ENCODE data around the gene LACTBL1.
A peak's percentile ranks its signal among the peaks of the same experiment; 100 is the strongest.
"Not testable (repeated sequence)": the region's sequence is repeated elsewhere in the genome, so short reads cannot be mapped to it uniquely, and the experiment has no call there.

Gene LACTBL1

DNA sequence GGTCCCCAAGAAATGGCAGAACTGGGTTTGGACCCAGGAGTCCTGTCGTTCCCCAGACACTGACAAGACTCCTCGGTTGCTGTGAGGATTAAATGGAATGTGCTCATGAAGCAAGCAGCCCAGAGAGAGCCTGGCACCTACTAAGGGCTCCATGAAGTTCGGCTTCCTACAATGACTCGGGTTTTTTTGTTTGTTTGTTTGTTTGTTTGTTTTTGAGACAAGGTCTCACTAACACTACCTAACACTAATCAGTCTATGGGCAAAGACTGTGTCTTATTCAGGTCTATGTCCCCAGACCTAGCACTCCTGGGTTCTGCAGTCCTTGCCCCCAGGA lies 3.4 kb upstream of the LACTBL1 start:
- DNase-seq = no peak

DNA sequence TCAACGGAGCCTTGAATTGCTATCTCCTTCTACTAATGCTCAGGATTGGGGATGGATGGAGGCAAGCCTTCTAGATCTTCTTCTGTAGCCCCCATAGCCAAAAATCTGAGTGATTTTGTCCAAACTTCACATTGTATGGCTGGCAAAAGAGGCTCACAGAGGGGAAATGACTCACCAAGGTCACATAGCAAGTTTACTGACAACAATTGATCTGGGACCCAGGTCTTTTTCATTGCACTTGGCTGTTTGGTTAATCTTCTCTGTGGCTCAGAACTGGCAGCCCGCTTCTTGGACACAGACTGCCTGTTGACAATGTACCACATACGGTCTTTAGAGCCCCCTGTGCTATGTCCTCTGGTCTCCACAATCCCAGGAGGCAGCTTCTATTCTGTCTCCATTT lies 3.0 kb upstream of the LACTBL1 start:
- DNase-seq = no peak

DNA sequence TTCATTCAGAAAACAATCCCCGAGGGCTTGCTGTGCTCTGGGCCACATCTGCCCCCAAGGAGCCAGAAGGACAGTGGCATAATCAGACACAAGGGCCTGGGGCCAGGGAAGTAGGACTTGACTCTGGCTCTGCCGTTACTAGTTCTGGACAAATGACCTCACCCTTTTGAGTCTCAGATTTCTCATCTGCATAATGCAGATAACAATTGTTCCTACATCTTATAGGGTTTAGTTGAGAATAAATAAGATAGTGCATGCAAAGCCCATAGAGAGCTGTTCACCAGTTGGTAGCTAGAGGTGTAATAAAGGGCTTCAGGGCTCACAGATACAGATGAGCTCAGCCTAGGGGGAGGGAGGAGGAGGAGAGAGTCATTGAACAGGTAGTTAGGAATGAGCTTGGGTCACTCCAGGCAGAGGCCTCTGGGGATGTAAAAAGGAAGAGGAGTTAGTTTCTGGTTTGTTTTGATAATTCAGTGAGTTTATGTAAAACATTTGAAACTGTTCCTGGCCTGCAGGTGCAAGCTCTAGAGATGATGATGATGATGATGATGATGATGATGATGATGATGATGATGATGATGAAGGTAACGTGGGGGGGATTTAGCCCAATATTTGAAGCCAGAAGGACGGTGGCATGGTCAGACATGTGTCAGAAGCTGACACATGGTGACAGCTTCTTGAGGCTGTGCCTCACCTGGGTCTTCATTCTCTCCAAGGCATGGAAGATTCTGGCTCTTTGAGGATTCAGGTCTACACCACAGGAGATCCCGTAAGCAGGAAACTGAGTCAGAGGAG lies 858 bp downstream of the LACTBL1 start:
- DNase-seq = peak in 1 of 2 experiments; percentile 19

DNA sequence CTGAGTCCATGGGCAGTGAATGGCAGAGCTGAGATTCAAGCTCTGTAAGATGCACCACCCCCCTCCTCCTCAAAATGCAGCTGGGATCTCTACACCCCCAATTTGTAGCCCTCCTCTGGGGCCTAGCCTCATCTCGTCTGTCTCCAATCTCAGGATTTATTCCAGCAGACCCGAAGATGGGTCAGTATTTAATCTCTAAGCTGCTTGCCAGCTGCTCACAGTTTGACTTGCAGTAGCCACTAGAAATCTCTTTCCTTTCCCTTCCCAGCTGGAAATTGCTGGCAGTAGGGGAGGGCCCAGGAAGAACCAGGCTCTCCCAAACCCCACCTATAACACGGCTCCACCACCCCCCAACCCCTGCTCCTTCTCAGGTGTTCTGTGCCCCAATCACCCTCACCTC lies 1.5 kb downstream of the LACTBL1 start:
- DNase-seq = no peak

DNA sequence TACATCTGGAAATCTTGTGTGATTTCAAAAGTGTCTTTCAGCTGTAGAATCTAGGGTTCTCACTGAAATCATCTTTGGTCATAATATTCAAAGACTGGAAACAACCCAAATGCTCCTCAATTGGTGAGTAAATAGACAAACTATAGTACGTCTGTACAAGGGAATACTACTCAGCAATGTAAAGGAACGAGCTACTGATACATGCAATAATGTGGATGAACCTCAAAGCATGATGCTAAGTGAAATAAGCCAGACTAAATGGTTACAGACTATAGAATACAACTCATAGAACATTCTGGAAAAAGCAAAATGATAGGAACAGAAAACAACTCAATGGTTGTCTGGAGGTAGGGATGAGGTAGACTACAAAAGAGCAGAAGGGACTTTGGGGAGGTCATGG lies 2.6 kb downstream of the LACTBL1 start:
- no peak for DNase-seq

DNA sequence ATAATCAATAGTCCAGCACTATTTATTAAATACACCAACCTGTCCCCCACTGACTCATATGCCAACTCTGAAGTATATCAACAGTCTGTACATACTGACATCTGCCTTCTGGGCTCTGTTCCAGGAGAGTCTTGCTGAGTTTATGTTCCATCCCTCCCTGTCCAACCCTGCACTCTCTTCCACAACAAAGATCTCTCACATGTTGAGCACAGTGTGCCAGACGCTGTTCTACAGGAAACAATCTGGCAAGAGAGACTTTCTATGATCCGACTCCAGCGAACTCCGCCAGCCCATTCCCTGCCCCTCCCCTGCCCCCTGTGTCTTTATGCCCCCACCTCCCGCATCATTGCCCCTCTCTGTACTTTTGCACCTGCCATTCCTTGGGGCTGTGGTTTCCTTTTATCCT lies 3.4 kb downstream of the LACTBL1 start:
- no peak for DNase-seq

DNA sequence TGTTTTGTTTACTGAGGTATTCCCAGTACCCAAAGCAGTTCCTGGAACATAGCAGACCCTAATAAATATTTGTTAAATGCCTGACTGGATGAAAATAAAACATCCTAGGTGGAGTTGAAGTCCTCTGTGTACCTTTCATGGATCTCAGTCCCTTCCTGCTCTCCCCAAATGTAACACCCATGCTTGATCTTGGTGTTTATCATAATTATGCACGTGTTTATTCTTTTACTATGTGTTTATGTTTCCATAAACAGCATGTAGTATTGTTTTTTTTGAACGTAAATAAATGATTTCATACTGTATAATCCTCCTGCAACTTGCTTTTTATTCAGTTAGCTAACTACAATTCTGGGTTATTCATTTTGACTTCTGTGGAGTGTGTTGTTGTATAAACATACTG lies 4.8 kb downstream of the LACTBL1 start:
- no peak for DNase-seq

DNA sequence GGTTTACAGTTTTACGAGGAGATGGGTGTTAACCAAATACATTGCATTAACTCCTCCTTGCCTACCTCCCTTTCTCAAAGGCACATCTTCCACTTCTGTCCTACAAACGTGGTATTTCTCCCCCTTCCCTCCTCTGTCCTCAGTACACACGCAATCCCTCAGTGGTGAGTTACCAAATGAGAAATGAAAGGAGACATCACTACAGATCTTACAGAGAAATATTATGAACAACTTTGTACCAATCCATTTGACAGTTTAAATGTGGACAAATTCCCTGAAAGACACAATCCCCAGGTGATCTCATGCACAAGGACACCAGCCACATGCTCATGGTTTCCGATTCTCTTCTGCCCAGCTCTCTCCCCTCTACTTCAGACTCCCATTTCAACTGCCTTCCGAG lies 6.4 kb downstream of the LACTBL1 start:
- no peak for DNase-seq

DNA sequence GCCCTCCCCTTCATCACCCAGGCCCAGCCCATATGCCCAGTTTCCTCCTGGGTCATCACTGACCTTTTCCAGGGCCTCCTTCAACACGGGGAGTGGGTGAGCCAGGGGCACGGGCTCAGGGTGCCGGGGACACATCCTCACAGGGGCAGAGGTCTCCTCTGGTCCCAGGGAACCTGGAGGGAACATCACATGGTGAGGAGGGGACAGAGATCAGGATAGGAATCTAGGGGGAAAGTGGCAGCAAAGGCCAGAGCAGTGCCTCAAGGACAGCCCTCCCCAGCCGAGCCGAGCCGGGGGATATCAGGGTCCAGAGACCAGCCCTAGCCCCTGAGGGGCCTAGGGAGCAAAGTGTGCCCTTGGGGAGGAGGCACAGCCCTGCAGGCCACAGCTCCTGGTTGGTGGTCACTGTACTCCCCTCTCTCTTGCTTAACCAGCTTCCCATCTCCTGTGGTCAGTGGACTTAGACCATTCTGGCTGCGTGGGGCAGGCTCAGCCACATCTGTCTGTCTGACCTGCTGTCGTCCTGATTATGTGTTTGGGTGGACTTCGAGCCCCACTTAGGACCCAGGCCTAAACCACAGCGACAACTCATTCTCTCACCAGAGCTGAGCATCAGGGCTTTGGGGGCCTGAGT lies 9.5 kb downstream of the LACTBL1 start:
- no peak for DNase-seq

DNA sequence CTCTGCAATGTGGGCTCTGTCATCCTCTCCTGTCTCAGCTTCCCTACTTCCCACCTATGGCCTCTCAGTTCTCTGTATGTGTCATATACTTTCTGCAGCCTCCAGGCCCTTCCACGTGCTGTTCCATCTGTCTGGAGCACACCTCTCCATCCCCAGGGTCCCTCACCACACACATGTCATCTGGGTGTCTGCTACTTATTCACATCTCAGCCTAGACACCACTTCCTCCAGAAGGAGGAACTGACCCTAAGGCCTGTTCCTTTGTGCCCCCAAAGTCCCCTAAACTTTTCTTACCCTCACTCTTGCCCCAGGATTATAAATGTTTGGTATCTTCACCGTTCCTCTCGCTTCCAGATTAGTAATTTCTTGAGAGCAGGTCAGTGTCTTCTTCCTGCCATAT lies 10.1 kb downstream of the LACTBL1 start:
- DNase-seq = no peak

DNA sequence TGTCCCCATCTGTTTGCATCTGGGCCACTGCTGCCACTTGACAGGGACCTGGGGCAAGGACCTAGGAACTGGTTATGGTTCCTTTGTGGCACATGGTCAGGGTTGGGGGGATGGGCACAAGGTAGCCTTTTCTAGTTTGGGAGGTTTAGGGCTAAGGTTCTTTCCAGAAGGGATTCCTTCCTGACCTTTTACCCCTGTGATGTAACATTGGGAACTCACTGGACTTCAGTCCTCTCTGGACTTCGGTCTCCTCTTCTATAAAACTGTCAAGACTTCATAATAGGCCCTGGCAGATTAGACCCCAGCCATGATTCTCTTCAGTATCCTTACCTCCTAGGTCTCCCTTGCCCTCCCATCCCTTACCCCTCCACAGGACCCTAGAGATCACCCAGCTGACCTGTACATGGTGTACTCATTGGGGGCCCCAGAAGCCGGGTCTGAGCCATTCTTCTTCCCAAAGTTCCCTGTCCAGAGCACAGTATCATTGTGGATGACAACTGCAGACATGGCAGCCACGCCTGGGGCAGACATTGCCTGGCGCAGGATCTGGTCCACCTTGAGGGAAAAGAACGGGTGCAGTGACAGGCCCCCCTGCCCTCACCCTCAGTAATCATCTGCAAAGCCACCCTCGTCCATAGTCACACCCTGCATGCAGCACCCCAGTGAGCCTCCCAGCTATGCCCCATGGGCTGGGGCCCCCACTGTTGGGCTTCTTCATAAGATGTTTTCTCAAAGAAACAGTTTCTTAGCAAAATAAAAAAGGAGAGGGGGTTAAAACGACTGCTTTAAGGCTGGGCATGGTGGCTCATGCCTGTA lies 12.9 kb downstream of the LACTBL1 start:
- no peak for DNase-seq

DNA sequence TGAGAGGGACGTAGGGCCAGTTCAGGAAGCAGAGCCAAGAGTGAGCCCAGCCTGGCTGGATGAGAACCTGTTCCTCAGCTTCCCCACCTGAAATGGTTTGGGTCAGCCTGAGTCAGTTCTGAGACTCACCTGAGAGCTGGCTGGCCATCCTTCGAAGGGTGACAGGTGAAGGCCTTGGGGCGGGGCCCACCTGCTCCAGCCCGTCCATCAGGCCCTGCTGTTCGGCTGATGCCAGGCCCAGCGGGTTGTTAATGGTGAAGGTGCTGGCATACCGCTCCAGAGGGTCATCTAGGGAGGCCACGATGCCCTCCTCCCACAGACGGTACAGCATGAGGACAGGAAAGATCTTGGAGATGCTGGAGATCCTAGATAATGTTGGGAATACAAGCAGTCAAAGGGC lies 14.1 kb downstream of the LACTBL1 start:
- no peak for DNase-seq

DNA sequence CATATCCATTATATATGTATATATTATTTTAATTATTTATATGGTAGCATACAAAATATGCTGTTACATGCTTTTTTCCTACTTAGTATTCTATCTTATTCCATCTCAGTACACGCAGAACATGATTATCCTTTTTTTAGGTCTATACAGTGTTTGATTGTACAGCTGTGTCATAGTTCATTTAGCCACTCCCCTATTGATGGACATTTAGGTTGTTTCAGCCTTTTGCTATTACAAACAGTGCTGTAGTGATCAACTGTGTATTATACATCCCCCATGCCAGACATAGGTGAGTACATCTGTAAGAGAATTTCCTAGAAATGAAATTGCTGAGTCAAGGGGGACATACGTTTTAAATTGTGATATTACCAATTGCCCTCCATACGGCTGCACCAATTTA lies 15.6 kb downstream of the LACTBL1 start:
- DNase-seq = no peak

DNA sequence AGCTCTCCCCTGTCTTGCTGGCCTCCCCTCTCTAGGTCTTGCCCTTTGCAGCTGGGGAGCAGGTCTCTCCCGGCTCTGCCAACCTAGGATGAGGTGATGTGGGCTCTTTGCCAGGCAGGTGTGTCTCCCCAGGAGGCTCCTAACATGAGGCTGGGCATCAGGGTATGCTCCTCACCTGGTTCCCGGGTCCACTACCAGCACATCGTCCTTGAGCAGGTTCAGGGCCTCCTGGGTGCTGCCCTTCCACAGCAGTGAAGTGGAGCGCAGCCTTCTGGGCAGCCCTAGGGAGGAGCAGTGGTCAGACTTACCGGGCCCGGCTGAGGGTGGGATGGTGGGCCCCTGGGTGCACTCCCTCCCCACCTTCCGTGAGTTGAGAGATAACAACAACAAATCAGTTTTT lies 17.5 kb downstream of the LACTBL1 start:
- no peak for DNase-seq

DNA sequence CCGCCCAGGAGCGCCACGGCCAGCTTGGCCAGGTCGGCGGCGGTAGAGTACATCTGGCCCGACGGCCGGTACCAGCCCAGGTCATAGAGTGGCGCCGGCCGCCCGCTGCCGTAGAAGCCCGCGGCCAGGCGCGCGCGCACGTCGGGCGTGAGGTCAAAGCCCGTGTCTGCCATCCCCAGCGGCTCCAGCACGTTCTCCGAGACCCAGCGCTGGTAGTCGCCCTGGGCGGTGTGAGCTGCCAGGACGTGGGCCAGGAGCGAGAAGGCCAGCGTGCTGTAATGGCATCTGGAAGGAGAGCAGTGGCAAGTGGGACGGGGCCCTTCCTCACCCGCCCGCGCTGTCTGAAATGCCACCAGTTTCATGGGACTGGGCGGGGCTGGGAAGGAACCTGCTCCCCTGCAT lies 18.9 kb downstream of the LACTBL1 start:
- no peak for DNase-seq

DNA sequence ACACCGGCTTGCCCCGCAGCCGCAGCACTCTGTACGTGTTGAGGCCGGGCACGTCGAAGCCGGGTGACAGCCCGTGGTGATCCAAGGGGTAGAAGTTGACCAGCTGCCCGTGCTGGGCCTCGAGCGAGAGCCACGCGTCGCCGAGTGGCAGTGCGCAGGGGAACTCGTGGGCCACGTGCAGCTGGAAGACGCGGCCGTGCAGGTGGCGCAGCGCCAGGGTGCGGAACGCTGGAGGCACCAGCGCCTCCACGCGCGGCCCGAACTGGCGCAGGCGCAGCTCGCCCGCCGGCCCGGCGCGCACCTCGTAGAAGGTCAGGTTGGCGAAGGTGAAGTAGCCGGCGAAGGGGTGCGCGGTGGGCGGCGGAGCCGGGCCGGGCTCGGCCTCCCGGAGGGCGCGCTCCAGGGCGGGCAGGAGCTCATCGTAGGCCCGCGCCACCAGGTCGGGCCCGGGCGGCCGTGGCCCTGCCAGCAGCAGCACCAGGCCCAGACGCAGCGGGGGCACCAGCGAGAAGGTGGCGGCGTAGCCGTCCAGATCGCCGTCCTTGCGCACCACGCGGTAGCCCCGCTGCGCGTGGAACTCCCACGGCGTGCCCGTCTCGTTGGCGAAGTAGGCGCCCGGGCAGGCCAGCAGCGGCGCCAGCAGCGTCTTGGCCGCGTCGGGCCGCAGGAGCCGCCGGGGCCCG lies 19.5 kb downstream of the LACTBL1 start:
- DNase-seq = no peak

DNA sequence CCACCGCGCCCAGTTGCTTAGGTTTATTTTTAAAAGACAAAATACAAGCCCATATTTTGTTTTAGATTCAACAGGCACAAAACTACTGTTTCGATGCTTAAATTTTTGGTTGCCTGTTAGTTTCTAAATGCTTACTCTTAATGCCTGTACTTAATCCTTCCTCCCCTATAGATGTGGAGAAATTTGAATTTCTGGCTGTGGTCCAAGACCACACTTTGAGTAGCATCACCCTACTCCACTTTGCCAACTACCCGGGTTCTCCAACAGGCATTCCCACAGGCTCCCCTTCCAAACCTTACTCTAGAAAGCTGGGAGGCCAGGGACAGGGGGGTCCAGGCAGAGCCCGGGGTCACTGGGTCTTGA lies 20.0 kb downstream of the LACTBL1 start:
- DNase-seq = no peak

DNA sequence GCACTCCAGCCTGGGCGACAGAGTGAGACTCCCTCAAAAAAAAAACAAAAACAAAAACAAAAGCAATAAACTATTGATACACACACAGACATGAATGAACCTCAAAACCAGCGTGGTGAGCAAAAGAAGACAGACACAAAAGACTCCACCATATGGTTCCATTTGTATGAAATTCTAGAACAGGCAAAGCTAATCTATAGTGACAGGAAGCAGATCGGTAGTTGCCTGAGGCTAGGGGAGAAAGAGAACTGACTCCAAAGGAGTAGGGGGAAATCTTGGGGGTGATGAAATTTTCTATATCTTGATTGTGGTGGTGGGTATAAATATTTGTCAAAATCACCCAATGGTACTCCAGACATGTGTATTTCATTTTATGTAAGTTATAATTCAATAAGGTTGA lies 20.9 kb downstream of the LACTBL1 start:
- no peak for DNase-seq

DNA sequence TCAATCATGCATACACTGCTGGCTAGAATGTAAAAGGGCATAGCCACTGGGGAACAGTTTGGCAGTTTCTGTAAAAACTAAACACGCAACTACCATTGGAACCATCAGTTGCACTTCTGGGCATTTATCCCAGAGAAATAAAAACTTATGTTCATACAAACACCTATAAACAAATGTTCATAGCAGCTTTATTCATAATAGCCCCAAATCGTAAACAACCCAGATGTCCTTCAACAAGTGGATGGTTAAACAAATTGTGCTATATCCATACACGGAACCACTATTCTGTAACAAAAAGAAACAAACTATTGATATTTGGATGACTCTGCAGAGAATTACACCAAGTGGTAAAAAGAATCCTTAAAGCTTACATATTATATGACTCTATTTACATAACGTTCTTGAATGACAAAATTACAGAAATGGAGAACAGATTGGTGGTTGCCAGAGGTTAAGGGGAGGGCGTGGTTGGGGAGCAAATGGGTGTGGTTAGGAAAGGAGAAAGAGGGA lies 22.8 kb downstream of the LACTBL1 start:
- no peak for DNase-seq

DNA sequence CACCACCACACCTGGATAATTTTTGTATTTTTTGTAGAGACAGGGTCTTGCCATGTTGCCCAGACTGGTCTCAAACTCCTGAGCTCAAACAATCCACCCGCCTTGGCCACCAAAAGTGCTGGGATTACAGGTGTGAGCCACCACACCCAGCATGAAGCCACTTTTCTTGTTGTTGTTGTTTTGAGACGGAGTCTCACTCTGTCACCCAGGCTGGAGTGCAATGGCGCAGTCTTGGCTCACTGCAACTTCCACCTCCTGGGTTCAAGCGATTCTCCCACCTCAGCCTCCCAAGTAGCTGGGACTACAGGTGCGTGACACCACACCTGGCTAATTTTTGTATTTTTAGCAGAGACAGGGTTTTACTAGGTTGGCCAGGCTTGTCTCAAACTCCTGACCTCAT lies 27.5 kb downstream of the LACTBL1 start:
- DNase-seq = not testable (repeated sequence)

DNA sequence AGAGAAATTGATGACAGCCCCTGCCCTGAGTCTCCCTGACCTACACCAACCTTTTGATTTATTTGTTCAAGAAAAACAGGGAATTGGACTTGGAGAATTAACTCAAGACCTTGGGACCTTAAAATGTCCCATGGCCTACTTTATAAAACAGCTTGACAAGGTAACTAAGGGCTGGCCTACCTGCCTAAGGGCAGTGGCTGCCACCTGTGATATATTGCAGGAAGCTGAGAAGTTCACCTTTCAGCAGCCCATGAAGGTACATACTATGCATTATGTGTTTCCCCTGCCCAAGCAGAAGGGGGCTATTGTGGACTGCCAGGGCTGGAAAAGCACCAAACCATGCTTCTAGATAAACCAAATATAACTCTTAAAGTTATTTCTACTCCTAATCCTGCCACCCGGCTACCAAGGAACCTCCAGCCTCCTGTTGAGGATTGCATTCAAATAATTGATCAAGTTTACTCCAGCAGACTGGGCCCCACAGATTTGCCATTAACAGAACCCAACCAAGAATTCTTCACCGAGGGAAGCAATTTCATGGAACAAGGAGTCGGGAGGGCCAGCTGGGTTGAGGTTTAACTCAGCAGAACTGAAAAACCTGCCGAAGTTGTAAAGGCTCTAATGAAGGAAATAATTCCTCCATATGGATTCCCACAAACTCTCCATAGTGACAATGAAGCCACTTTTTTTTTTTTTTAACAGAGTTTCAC lies 28.2 kb downstream of the LACTBL1 start:
- no peak for DNase-seq

DNA sequence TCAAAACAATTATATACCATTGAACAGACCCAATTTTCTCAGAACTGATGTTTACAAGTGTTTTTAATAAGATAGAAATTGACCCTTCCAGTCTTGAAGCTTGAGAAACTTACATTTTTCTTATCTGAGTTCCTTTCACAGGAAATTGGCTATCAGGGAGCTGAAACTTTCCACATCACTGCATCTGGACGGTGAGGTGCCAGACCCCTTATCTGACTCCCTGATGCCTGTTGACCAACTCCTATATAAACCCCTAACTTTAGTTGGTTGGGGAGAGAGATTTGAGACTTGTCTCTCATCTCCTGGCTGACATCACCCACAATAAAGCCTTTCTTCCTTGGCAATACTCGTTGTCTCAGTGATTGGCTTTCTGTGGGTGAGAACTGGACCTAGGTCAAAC lies 31.4 kb downstream of the LACTBL1 start:
- no peak for DNase-seq

DNA sequence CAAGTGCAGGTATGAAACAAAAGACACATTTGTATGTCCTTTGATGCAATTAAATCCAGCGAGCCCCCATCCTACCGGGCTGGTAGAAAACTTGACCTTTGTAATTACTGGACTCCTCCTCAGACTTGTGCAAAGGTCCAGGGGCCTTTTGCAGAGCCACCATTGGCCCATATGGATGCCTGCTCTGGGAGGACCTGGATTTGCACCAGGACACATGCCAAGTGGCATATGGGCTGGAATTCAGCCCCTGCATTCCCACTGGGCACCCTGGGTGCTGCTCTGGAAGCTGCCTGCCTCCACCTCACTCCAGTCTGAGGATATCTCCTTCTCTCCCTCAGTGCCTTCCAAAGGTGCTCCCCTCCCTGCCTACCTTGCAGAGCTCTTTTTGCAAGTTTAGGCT lies 36.0 kb downstream of the LACTBL1 start:
- DNase-seq = no peak

All from NCI-H526 (cell line).